A549 (cell line): Measurements from ENCODE around the gene MAGEA4.

Experiments
- MAFK ChIP-seq: fragments of 450-650 bp; IDR thresholded peaks from 2 replicates; pipeline ENCODE4 v1.6.1; 2014; ENCODE audit not compliant: partially characterized antibody
- POLR2A ChIP-seq: IDR thresholded peaks from 2 replicates; pipeline ENCODE4 v1.6.1; 2012; ENCODE audit warnings: mild to moderate bottlenecking, low read length
- RAD21 ChIP-seq, 2 experiments: fragments of >200 bp in 1 of 2; sonication (Bioruptor Twin) in 1 of 2; formaldehyde crosslinking in 1 of 2; IDR thresholded peaks in 1 of 2; conservative IDR thresholded peaks in 1 of 2; 2 replicates in 1 of 2; 3 replicates in 1 of 2; pipeline ENCODE4 v1.6.1; 2012 to 2018; ENCODE audit warnings: inconsistent platforms in 1 of 2
- TP53 ChIP-seq: fragments of 250-450 bp; sonication (Bioruptor Pico); IDR thresholded peaks from 2 replicates; pipeline ENCODE4 v1.5.0; 2021; ENCODE audit warnings: mild to moderate bottlenecking, moderate library complexity
- TF ChIP-seq, protein P1 (sequence below): fragments of >200 bp; sonication (Bioruptor Twin); formaldehyde crosslinking; IDR thresholded peaks from 3 replicates; pipeline ENCODE4 v1.5.1; 2016

DNA sequence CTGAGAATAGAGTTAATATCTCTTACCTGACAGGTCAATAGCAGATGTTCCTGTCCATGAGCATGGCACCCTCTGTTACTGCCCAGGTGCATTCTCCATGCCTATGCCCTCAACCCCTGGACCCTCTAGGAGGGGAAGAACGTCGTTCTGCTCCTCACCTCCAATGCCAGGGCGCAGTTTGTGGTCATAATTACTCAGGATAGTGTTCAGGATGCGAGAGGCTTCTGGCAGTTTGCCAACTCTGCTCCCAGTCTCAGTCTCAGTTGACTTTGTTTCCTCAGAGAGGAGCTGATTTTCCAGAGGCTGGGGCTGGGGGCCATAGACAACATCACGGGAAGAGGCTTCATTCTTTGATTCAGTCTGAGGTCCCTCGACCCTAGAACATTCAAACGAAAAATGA lies 57.3 kb downstream of the MAGEA4 start:
- TF ChIP-seq, protein P1, sequence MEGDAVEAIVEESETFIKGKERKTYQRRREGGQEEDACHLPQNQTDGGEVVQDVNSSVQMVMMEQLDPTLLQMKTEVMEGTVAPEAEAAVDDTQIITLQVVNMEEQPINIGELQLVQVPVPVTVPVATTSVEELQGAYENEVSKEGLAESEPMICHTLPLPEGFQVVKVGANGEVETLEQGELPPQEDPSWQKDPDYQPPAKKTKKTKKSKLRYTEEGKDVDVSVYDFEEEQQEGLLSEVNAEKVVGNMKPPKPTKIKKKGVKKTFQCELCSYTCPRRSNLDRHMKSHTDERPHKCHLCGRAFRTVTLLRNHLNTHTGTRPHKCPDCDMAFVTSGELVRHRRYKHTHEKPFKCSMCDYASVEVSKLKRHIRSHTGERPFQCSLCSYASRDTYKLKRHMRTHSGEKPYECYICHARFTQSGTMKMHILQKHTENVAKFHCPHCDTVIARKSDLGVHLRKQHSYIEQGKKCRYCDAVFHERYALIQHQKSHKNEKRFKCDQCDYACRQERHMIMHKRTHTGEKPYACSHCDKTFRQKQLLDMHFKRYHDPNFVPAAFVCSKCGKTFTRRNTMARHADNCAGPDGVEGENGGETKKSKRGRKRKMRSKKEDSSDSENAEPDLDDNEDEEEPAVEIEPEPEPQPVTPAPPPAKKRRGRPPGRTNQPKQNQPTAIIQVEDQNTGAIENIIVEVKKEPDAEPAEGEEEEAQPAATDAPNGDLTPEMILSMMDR: no peak
- TF ChIP-seq RAD21 (conservative IDR thresholded peaks at IDR 0.05 in 1 of 2, IDR thresholded peaks at IDR 0.05 in 1 of 2) (no peak), TP53 (CRISPR knock-in tag) (no peak), MAFK (no peak), POLR2A (no peak)
